Activated CD8-positive, alpha-beta memory T cell treated with anti-CD3 and anti-CD28 coated beads, Interleukin-2, amount 50 U/mL, for 1 hour (primary cell): ENCODE data around the gene CEACAM3.

Experiments used
- DNase-seq: peaks from one replicate; pipeline ENCODE4 v3.0.0-alpha.2; 2020; ENCODE audit errors: extremely low read depth

Gene CEACAM3

DNA sequence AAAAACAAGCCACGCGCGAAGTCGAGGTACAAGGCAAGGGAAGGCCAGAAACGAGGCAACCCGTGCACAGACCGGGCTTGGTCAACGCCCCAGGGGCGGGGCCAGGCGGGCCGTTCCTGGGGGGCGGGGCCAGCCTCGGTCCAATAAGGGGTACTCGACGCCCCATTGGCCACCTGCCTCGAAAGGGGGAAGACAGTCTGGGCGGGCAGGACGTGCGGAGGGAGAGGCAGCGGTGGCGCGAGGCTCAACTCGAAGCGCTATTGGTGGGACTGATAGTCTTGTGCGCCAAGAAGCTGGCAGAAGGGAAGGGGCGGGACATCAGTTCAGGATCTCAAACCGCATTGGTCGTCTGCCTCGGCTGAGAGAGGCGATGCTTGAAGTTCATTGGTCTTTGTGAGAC, 48.2 kb downstream of the CEACAM3 start, which contains the start of gene LYPD4:
TSS of gene LYPD4 (minus strand) at position 83 of the 400 bp plus-strand sequence. CDS start 5,398 bp downstream, outside the sequence.
- no peak for DNase-seq

DNA sequence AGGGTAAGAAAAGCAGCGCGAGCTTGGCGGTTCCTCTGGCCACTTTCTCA, 48.4 kb downstream of the CEACAM3 start, which contains the start of gene DMRTC2:
TSS of gene DMRTC2 (plus strand) at position 42 of the 50 bp plus-strand sequence. CDS start 2,387 bp downstream, outside the sequence.
- no peak for DNase-seq

DNA sequence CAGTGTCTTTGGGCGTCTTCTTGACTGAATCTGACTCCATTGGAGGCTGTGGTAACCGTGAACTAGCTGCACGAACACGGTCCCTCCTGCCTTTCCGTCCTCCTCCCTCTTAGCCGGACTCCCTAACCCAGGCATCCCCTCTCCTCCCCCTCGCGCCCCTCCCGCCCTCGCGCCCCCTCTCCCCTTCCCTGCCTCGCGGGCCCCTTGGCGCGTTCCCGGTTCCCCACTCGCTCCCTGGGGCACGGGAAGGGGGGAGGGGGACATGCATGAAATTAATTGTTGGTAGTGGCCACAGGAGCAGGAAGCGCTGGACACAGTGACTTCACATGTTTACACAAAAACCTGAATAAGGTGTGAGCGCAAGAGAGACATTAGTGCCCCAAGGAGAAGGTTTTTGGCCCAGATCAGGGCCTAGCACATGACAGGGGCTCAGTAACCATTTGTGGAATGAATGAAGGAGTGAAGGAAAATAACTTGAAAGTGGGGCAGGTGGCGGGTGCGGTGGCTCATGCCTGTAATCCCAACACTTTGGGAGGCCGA, 48.7 kb downstream of the CEACAM3 start:
- DNase-seq = no peak

DNA sequence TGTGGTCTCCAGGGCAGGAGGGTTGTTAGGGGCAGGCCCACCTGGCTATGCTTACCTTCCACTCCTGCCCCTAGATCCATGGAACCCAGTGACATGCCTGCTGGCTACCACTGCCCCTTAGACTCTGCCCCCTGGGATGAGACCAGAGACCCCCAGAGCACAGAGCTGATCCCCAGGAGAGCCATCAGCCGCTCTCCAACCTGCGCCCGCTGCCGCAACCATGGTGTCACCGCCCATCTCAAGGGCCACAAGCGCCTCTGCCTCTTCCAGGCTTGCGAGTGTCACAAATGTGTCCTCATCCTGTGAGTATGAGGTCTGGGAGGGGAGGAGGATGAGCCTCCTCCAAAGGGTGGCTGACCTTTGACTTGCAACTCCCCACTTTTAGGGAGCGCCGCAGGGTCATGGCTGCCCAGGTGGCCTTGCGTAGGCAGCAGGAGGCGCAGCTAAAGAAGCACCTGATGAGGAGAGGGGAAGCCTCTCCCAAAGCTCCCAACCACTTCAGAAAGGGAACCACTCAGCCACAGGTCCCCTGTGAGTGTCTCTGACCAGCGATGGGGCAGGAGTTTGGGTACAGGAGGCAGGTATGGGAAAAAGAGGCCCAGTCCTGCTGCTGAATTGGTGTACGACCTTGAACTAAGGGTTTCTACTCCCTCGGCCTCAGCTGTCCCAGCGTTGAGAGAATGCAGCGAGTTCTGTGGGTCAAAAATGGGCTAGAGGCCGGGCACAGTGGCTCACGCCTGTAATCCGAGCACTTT, 51.1 kb downstream of the CEACAM3 start:
- no peak for DNase-seq

DNA sequence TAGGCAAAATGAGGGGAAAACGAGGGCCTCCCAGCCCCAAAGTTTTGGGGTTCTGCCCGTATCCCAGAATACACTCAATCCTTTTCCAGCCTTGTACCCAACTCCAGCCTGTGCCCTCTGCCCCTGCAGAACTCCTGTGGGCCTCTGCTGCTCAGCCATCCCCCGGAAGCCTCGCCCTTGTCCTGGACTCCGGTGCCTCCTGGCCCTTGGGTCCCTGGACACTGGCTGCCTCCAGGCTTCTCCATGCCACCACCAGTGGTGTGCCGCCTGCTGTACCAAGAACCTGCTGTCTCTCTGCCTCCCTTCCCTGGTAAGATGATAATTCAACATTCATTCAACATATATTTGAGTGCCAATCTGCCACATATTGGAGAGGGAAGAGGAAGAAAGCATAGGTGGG, 52.3 kb downstream of the CEACAM3 start:
- DNase-seq = no peak

DNA sequence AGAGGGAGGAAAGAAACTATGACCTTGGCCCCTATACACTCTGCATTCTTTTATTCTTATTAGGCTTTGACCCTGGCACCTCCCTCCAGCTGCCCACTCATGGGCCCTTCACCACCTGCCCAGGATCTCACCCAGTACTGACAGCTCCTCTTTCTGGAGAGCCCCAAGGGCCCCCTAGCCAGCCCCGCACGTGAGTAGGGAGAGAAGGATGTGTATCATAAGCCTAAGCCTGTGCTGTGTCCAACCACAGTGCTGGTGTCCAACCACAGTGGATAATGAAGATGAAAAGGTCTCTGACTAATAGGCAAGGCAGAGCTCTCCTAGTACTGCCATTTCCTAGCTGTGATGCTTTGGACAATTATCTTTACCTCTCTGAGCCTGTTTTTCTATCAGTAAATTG, 52.7 kb downstream of the CEACAM3 start:
- DNase-seq = no peak

DNA sequence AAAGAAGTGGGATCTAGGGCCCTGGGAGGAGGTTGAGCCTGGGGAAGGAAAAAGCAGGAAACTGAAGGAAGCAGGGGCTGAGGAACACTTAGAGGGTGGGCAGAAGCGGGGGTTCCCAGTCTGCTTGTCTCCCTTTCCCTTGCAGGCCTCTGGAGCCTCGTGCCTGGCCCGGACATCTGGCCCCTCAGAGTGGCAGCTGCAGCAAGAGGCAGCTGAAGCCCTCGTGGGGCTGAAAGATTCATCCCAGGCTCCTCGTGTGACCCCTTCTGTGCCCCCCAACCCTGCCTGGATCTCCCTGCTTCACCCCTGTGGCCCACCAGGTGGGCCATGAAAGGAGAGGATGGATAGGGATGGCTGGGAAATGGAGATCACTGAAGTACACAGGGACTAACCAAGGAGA, 54.0 kb downstream of the CEACAM3 start:
- DNase-seq = no peak

DNA sequence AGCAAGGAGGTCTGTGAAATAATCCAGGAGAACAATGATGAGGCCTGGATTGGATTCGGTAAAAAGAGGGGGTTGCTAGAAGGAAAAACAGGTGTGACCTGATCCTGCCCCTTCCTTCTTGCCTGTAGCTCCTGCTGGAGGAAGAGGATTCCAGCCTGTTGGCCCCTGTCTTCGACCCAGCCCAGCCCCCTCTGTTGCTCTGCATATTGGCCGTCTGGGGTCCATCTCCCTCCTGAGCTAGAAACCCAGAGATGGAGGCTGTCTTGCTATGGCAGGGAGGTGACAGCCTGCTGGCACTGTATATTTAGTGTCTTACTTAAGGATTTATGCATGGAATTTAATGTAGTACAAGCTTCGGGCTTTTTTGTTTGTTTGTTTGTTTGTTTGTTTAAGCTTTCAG, 55.1 kb downstream of the CEACAM3 start:
- no peak for DNase-seq

DNA sequence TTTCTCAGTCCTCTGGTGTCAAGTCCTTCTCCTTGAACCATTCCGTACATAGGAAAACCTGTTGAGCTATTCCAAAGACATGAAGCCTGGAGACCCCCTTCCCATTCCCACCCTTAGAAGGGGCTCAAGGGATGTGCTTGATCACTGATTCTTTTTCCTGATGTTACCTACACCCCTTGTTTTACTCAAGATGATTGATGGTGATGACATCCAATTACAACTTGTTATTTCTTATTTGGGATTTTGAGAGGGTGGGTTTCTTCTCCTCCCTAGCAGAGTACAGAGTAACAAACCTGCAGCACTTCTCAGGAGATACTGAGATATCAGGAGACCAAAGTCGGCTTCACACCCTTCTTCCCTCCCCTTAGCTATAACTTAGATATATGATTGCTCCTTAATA, 57.0 kb downstream of the CEACAM3 start:
- no peak for DNase-seq

DNA sequence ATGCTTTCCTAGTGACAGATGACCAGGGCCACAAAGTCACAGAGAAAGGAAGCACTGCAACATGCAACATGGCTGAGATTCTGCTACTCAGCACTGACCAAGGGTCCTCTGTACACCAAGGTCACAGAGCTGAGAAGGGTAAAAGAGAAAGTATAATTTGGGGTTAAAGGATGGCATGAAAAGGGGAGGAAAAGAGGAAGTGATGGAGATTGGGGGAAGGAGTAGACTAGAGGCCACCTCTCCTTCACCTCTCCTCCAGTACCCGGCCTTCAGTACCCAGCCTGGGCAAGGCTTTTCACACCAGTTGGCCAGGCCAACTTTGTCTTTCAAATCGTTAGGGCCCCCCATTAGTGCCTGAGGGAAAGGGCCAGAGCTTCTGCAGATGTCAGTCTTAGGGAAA, 57.4 kb downstream of the CEACAM3 start:
- no peak for DNase-seq

DNA sequence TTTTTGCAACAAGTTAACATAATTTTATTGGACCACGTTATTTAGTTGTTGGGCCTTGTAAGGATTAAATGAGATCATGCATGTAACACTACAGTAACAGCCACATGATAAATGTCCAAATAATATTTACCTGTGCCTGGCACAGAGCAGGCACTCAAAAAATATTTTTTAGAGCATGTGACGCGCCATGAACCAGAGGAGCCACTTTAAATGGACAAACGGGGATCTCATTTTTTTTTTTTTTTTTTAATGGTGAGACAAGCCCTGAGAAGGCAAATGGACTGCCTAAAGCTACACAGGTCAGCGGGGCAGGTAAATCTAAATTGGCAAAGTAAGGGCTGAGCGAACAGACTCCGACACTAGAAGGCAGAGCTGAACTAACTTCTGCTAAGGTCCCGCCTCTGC, 62.8 kb downstream of the CEACAM3 start:
- DNase-seq = no peak

DNA sequence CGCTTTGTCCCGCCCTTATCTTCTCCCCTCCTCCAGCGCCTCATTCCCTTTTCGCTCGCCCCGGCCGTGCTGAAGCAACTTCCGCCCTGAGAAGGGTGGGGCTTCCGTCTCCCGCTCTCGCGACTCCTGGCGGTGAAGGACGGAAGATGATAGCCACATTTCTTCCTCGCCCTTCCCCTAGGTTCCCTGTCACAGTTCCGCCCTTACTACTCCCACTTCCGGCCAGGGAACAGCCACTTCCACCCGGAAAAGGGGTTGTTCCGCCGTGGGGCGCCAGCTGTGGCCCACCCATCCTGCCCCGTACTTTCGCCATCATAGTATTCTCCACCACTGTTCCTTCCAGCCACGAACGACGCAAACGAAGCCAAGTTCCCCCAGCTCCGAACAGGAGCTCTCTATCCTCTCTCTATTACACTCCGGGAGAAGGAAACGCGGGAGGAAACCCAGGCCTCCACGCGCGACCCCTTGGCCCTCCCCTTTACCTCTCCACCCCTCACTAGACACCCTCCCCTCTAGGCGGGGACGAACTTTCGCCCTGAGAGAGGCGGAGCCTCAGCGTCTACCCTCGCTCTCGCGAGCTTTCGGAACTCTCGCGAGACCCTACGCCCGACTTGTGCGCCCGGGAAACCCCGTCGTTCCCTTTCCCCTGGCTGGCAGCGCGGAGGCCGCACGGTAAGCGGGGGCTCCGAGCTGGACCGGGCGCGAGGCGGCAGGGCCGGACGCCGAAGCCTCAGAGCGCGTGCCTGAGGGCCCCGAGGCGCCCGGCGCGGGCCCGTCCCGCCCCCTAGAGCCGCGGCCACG, 63.4 kb downstream of the CEACAM3 start, which contains the start of gene RPS19:
TSS of gene RPS19 (plus strand) at position 638 of the 801 bp plus-strand sequence. CDS start 520 bp downstream, outside the sequence.
- peak; percentile 90 for DNase-seq

DNA sequence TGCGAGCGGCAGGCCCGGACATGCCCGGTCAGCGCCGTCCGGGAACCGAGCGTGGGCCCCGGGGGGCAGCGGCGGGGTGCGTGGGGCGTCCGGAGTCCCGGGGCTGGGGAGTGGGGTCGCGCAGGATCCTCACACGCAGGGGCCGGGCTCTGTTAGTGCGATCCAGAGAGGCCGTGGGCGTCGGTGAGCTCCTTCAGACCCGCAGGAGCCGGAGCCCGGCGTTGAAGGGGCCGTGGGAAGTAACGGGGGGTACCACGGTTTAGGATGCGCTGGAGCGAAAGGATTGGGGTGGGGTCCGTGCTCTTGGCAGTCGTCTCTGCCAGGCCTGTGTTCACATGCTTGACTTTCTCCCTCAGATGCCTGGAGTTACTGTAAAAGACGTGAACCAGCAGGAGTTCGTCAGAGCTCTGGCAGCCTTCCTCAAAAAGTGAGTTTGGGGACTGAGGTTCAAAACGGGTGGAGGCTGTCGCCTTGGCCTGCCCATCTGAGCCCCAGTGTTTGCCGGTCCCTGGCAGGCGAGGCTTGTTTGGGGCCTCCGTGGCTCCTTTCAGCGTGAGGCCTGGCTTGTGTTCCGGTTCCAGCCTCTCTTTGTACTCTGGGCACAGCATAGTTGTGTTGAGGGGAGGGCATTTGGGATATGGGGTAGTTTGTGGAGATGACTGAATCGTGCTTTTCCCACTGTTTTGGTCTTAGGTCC, 64.2 kb downstream of the CEACAM3 start:
- no peak for DNase-seq
